ENCODE results near the gene RNF186.
"Not testable (repeated sequence)": the region's sequence is repeated elsewhere in the genome, so short reads cannot be mapped to it uniquely, and the experiment has no call there.

The RNF186 gene

DNA sequence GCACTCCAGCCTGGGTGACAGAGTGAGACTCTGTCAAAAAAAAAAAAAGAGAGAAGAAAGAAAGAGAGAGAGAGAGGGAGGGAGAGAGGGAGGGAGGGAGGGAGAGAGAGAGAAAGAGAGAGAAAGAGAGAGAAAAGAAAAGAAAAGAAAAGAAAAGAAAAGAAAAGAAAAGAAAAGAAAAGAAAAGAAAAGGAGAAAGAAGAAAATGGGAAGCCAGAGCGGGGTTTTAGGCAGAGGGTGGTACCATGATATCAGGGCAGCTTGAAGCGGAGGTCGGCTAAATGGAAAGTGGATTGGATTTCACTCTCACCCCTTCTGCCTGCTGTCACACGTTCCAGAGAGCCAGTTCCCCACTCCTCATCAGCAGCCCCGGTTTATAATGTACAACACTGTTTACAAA lies 17.3 kb downstream of the RNF186 start:
- DNase-seq (ENCODE audit: low read depth in 1 of 2, low spot score in 1 of 2) = no peak

DNA sequence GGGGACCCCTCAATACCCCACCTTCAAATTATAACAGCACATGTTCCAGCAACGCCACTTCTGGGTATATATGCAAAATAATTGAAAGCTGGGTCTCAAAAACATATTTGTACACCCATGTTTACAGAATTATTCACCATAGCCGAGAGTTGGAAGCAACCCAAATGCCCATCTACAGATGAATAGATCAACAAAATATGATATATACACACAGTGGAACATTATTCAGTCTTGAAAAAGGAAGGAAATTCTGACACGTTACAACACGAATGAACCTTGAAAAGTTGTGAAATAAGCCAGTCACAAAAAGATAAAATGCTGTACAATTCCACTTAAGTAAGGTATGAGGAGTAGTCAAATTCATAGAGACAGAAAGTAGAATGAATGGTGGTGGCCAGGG lies 20.5 kb downstream of the RNF186 start:
- DNase-seq (ENCODE audit: low read depth in 1 of 2, low spot score in 1 of 2) = no peak

DNA sequence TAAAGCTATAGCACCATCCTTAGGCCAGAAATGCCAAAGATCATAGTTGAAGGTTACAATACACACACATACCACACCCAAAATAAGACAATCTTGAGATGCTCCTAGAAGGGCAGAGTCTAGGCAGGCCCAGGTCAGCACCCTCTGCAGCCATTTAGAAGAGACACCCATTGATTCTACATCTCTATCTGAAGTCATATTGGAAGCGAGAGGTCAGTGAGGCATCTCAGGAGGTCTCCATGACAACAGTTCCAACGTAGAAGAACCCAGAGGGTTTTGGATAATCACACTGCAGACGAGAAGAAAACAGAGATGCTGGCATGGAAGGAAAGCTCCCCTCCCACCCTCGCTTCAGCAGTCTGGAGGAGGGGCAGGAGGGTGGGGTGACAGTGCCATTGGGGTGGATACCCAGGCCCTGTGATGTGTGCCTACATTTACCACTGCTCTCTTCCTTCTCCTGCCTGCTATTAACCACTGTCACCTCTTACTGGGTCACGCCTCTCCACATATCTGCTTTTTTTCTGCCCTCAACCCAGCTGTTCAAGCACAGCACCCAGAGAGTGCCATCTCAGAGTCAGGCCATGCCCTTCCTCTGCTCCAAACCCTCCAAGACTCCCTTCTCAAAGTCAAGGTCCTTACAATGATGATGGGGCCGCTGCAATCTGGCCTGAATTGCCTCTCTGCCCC lies 21.6 kb downstream of the RNF186 start:
- no peak for DNase-seq (ENCODE audit: low read depth in 1 of 2, low spot score in 1 of 2)

DNA sequence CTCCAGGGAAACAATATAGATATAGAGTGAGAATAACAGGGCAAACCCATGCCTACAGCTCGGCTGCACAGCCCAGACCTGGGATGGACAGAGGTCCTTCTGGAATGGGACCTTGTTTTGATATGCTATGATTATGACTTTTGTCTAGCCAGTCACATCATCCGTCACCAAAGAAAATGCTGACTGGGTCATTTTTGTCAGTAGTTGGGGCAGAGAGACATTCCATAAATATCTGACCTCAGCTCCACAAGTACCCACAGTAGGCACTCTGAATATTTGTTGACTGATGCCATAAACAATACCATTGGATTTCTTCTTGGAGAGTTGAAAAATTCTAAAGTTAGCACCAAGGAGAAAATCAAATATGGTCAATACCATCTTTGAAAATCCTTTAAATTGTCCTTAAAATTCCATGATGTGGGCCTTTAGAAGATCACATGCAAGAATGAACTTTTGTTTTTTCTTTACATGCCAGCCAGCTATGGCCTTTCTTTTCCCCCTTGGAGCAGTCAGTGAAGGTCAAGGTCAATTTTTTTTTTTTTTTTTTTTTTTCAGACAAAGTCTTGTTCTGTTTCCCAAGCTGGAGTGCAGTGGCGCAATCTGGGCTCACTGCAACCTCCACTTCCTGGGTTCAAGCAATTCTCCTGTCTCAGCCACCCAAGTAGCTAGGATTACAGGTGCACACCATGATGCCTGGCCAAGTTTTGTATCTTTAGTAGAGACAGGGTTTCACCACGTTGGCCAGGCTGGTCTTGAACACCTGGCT lies 22.7 kb downstream of the RNF186 start:
- no peak for DNase-seq (ENCODE audit: low read depth in 1 of 2, low spot score in 1 of 2)

DNA sequence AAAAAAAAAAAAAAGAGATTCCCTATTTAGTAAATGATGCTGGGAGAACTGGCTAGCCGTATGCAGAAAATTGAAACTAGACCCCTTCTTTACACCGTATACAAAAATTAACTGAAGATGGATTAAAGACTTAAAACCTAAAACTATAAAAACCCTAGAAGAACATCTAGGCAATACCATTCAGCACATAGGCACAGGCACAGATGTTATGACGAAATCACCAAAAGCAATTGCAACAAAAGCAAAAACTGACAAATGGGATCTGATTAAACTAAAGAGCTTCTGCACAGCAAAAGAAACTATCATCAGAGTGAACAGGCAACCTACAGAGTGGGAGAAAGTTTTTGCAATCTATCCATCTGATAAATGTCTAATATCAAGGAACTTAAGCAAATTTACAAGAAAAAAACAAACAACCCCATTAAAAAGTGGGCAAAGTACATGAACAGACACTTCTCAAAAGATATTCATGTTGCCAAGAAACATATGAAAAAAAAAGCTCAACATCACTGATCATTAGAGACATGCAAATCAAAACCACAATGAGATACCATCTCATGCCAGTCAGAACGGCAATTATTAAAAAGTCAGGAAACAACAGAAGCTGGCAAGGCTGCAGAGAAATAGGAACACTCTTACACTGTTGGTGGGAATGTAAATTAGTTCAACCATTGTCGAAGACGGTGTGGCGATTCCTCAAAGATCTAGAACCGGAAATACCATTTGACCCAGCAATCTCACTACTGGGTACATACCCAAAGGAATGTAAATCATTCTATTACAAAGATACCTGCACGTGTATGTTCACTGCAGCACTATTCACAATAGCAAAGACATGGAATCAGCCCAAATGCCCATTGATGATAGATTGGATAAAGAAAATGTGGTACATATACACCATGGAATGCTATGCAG lies 24.8 kb downstream of the RNF186 start:
- DNase-seq (ENCODE audit: low read depth in 1 of 2, low spot score in 1 of 2) = not testable (repeated sequence)

DNA sequence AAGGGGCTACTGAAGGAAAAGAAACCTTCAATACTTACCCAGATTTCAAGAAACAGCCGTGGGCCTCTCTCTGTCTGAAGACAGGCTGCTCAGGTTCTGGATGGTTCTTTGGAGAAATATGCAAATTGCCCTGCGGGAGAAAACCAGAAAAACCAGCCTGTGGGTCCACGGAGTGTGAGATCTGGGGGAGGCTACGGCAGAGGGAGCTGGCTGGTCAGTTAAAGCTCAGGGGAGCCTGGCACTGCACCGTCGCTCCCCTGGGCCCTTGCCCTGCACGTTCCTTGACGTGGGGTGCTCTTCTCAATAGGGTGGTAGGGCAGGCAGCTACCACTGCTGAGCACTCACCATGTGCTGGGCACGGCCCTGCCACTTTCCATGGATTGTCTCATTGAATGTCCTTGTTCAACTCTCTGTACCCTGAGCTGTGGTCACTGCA lies 28.1 kb downstream of the RNF186 start:
- no peak for DNase-seq (ENCODE audit: low read depth in 1 of 2, low spot score in 1 of 2)

DNA sequence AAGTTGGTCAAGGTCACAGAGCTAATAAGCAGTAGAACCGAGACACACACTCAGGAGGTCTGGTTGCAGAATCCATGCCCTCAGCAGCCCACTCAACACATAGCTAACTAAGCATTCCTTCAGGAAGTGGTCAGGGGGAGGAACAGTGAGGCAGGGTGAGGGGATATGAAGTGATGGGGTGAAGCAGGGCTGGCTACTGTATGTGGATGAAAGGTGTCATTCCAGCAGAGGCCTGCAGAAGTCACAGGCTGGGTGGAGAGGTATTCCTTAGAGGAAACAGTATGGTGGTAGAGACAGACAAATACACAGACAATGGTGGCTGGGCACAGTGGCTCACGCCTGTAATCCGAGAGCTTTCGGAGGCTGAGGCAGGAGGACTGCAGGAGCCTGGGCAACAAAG lies 29.4 kb downstream of the RNF186 start:
- no peak for DNase-seq (ENCODE audit: low read depth in 1 of 2, low spot score in 1 of 2)

DNA sequence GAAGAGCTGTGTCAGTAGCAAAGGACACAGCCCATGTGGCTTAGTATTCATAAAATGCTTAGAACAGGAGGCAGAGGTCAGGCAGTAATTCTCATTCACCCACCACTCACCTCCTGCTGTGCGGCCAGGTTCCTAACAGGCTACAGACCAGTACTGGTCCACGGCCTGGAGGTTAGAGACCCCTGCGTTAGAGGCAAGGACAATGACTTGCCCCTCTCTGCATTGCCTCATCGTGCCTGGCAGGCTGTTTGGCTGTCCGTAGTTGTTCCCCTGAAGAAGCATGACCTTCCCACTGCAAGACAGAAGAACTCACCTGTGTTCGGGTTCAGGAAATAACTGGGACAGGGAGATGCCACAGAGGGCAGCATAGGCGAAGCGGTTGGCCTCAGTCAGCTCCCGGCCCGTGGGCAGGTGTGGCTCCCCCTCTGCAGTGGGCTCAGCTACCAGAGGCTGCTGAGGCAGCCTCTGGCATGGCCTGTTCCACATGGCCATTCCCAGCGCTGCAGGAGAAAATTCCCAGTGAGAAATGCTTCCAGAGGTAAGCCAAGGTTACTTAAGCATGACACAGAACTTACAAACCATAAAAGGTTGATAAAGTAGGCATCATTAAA lies 34.7 kb downstream of the RNF186 start:
- DNase-seq (ENCODE audit: low read depth in 1 of 2, low spot score in 1 of 2) = no peak

DNA sequence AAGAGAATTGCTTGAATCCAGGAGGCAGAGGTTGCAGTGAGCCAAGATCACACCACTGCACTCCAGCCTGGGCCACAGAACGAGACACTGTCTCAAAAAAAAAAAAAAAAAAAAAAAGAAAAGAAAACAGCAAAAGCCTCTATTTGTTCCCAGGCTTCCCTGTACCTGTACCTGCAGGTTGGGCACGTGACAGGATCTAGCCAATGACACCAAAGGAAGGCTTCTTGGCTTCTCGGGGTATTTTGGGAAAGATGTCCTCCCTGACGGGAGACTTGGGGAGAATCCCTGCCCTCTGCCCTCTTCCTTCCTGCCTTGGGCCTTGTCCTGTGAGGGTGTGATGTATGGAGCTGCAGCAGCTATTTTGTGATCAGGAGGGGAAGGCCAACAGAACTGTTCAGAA lies 38.1 kb downstream of the RNF186 start:
- no peak for DNase-seq (ENCODE audit: low read depth in 1 of 2, low spot score in 1 of 2)

DNA sequence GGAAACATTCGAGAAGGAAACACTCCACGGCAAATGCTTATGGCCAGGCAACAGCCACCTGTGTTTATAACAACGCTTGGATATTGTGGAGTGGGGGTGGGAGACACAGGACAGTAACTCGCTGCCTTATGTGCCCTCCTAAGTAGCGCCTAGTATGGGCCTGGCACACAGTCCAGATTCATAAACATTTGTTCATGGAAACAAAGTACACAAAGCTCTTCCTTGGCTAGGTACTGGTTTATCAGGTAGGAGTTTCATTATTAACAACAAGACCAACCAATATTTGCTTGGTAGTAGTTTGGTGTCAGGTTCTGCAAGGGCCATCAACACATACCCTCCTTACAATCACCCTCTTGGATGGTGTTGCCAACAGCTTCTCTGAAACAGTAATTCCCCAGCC lies 38.8 kb downstream of the RNF186 start:
- no peak for DNase-seq (ENCODE audit: low read depth in 1 of 2, low spot score in 1 of 2)

DNA sequence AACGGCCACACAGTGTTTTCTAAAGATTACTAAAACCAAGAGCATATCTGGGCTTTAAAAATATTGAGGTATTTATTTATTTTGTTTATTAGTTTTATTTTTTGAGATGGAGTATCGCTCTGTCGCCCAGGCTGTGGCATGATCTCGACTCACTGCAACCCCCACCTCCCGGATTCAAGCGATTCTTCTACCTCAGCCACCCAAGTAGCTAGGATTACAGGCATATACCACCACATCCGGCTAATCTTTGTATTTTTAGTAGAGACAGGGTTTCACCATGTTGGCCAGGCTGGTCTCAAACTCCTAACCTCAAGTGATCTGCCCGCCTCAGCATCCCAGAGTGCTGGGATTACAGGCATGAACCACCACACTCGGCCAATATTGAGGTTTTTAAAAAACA lies 39.3 kb downstream of the RNF186 start:
- no peak for DNase-seq (ENCODE audit: low read depth in 1 of 2, low spot score in 1 of 2)

DNA sequence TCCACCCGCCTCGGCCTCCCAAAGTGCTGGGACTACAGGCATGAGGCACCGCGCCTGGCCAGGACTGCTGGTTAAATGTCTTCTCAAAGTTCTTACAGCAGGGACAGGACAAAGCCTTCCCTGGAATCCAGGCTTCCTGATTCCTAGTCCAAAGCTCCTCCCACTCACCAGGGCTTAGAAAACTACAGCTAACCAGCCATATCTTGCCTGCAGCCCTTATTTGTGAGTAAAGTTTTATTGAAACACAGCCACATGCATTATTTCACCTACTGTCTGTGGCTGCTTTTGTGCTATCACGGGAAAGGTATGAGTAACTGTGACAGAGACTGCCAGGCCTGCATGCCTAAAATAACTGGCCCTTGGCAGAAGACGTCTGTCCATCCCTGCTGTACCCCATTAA lies 39.8 kb downstream of the RNF186 start:
- DNase-seq (ENCODE audit: low read depth in 1 of 2, low spot score in 1 of 2) = no peak

DNA sequence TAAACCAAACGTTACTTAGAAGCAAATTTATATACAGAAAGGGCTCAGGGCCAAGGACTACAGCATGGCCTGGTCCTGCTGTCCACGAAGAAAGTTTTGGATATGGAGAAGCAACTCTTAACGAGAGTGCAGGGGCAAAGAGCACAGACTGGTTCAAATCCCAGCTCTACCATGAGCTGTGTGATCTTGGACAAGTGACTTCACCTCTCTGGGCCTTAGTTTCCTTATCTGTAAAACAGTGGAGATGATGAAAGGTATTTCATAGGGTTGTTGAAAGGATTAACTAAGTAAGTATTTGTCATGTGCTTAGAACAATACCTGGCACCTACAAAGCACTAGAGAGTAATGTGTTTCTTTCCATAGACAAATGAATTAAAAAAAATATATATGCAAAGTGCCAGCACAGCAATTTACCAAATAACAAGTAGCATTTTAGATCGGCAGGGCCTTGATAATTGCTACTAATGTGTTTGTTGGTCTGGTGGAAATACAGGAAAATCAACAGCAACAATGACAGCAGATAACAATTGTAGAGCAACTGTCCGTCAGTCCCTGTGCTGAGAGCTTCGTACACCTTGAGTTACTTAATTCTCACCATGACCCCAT lies 40.8 kb downstream of the RNF186 start:
- DNase-seq (ENCODE audit: low read depth in 1 of 2, low spot score in 1 of 2) = no peak

DNA sequence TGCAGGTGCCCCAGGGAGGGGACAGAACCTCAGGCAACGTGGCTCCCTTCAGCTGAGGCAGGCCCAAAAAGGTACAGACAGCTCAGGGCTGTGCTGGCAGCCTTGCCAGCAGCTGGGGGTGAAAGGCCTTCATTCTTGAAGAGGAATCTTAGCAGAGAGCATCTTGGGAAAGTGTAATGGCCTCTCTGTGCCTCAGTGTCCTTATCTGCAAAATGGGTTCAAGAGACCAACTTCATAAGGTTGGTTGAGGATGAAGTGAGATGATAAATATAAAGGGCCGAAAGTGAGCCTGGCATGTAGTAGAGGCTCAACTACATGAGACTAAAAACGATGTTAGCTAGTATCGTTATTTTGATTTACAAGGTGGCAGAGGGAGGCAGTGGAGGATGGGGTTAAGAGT lies 41.6 kb downstream of the RNF186 start:
- no peak for DNase-seq (ENCODE audit: low read depth in 1 of 2, low spot score in 1 of 2)

DNA sequence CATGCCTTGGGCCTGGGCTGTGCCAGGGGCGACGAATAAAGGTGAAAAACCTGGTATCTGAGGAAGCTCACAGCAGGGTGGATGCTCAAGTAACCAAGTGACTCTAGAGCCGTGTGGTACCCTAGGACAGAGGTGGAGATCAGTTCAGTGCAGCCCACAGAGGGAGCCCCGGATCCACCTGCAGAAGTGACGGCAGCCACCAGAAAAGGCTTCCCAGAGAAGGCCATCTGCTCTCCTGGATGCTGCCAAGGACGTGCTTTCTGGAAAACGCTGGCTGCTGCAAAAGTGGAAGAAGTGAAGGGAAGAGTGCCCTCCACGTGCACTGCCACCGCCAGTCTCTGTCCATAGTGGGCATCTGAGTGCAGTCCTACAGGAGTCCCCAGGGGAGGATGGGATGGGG lies 43.0 kb downstream of the RNF186 start:
- DNase-seq (ENCODE audit: low read depth in 1 of 2, low spot score in 1 of 2) = no peak

DNA sequence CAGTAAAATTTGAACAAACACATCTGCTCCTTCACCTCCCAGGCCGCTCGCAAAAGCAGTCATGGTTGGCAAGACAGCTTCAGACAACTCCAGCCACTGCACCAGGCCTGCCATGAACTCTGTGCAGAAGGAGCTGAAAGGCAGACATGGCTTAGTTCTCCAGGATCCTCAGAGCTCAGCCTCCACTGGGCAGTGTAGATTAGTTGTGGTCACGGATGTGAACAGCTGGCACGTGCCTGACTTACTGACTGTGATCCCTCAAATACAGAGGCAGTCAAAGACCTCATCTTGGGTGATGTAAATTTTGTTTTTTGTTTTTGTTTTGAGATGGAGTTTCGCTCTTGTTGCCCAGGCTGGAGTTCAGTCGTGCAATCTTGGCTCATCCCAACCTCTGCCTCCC lies 43.7 kb downstream of the RNF186 start:
- no peak for DNase-seq (ENCODE audit: low read depth in 1 of 2, low spot score in 1 of 2)

DNA sequence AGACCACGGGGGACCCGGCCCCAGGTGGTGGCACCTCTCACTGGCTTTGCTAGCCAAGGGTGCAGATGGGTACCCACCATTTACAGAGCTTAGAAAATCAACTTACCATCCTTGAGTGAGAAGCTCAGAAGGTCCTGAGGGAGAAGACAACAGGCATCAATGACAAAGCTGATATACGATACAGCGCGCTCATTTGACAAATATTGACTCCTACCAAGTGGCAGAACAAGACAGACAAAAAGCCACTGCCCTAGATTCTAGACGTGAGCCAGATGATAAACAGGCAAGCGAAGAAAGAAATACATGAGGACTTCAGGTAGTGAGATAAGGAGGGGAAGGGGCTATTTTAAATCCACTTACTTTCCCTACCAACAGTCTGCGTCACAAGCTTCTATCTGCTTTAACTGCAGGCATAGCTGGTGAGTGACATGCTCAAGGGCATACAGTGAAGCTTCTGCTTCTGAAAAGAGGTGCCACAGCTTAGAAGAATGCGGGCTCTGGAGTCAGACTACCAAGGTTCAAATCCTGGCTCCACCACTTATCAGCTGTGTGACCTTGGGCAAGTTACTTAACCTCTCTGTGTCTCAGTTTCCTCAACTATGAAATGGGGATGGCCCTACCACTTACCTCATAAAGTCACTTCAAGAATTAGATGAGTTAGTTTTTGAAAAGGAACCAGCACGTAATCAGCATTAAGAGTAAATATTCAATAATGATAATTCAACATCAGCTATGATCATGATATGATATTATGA lies 44.5 kb downstream of the RNF186 start:
- DNase-seq (ENCODE audit: low read depth in 1 of 2, low spot score in 1 of 2) = no peak

DNA sequence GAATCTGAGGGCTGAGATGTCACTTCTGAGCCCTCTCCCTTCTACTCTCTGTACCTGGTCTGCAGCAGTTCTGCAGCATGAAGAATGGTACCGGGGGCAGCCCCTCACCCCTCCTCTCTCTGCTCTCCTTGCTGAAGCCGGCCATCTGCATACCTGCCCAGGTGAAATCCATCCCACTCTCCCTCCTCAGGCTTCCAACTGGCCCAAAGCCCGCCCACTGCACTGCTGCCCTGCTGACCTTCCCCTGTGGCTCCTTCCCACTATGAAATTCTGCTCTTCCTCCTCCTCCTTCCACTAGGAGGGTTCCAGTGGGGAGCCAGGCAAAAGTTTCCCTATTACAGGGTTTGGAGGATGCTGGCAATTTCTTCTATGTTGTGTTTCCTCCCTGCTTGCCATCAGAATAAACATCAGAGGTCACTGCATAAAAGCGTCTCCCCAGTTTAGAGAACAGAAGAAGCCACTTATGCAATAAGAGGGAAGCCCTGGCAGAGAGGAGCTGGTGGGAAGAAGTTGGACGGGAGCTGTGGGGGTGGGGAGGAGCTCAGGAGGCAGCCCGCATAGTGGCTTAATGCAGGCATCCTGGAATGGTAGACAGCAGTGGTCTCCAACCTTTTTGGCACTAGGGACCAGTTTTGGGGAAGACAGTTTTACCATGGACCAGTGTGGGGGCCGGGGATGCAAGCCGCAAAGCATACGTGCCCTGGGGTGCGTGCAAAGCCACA lies 45.7 kb downstream of the RNF186 start:
- DNase-seq (ENCODE audit: low read depth in 1 of 2, low spot score in 1 of 2) = no peak

DNA sequence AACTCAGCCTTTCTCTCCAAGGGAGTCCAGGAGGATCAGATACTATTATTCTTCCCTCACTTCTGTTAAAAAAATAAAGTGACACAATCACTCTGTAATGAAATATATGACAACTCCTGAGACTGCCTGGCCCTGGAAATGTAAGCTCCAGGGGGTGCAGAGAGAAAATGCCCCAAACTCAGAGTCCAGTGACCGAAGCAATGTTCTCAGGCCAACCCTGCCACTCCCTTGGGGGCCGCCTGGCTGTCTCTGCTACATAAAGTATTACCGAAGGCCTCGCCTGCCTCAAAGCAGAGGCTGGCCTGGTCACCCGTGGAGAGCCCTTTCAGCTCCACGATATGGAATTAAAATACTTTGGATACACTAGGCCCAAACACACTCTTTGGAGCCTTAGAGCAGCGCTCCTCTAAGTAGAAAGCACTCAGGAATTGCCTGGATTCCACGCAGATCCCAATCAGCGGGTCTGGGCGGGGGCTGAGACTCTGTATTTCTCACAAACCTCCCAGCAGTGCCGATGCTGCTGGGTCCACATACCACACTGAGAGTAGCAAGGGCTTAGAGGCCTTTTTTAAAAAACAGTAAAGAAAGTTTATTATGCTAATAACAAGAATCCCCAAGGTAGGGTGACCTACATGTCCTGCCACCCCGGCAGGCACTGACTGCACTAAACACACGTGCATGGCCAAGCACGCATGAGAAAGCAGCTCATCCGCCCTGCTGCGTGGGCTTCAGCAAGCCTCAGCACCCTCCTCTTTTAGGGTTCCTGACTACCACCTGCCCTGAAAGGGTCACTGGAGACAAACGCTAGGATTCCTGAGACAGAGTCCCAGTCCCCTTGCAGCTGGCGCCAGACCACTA lies 46.5 kb downstream of the RNF186 start:
- no peak for DNase-seq (ENCODE audit: low read depth in 1 of 2, low spot score in 1 of 2)
